ENCODE data around the gene SLIT3.
A peak's percentile ranks its signal among the peaks of the same experiment; 100 is the strongest.

SLIT3 gene

GRCh38 chr5:168988699-168989098, 312.2 kb downstream of the SLIT3 start:
- Histone ChIP-seq H3K9me2 (replicated peaks; ENCODE audit: low read depth, low read length) (no peaks in the 10 kb centered on the region), H3K79me2 (ENCODE audit: insufficient read depth, low read length) (no peaks in the 10 kb centered on the region), H3K36me3 (ENCODE audit: insufficient read depth, low read length) (no peaks in the 10 kb centered on the region), H4K20me1 (ENCODE audit: insufficient read depth, low read length, poor library complexity, severe bottlenecking) (no peaks in the 10 kb centered on the region), H3K4me1 (ENCODE audit: insufficient read depth, low read length, poor library complexity, severe bottlenecking) (no peaks in the 10 kb centered on the region), H3K4me2 (ENCODE audit: low read depth, low read length, poor library complexity, severe bottlenecking) (no peak overlapping the region), H3K9me3 (ENCODE audit: insufficient read depth, low read depth, low read length) (no peaks in the 10 kb centered on the region), H2AFZ (ENCODE audit: low read length) (no peak overlapping the region), H3F3A (ENCODE audit: low read depth) (no peaks in the 10 kb centered on the region), H3K4me3 (ENCODE audit: low read length, poor library complexity, severe bottlenecking) (no peak overlapping the region), H3K27me3 (ENCODE audit: insufficient read depth, low read length, poor library complexity, severe bottlenecking) (no peaks in the 10 kb centered on the region), H3K9ac (ENCODE audit: low read depth, low read length, poor library complexity, severe bottlenecking) (no peak overlapping the region)
- no peak for TF ChIP-seq EZH2phosphoT487 (IDR thresholded peaks at IDR 0.05; ENCODE audit: borderline replicate concordance)
- TF ChIP-seq CTCF (conservative IDR thresholded peaks at IDR 0.05; ENCODE audit: low read length) = no peak

DNA sequence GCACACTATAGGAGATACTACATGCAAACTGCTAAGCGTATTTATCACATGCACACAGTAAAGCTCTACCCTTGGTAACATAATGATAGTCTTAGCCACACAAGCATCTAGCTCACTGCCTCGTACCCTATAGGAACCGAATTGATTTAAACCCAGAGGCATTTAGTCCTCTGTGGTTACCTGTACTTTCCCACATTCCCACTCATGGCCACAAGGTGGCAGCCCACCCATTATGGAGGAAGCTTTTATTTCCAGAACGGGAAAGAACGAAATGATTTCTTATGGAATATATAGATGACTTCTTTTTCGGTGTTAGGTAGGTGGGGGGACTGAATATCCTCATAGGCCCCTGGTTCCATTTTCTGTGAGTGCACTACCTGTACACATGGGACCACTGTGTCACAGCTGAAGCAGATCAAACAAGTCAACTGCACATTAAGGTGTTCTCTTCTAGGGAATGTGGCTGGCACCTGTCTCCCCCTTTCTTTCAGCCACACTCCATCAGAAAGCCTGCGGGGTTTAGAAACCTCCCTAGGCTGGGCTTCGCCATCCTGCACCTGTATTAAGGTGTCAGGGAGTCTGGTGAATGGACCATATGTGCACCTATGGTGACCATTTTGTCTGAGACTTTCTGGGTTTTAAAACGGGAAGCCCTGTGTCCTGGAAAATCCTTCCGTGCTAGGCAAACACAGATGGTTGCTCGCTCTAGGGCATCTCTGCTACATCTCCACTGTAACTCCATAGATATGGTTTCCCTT, 313.2 kb downstream of the SLIT3 start:
- no peak overlapping the region for H2AFZ ChIP-seq (ENCODE audit: low read length)
- no peaks in the 10 kb centered on the region for H3K36me3 ChIP-seq (ENCODE audit: insufficient read depth, low read length)
- H3K9ac ChIP-seq (ENCODE audit: low read depth, low read length, poor library complexity, severe bottlenecking) = no peak overlapping the region
- H4K20me1 ChIP-seq (ENCODE audit: insufficient read depth, low read length, poor library complexity, severe bottlenecking) = no peaks in the 10 kb centered on the region
- no peak overlapping the region for H3K4me3 ChIP-seq (ENCODE audit: low read length, poor library complexity, severe bottlenecking)
- H3K27me3 ChIP-seq (ENCODE audit: insufficient read depth, low read length, poor library complexity, severe bottlenecking) = no peaks in the 10 kb centered on the region
- no peak overlapping the region for H3K4me2 ChIP-seq (ENCODE audit: low read depth, low read length, poor library complexity, severe bottlenecking)
- H3F3A ChIP-seq (ENCODE audit: low read depth) = no peaks in the 10 kb centered on the region
- no peaks in the 10 kb centered on the region for H3K79me2 ChIP-seq (ENCODE audit: insufficient read depth, low read length)
- TF ChIP-seq CTCF (conservative IDR thresholded peaks at IDR 0.05; ENCODE audit: low read length) (peak; percentile 86), EZH2phosphoT487 (IDR thresholded peaks at IDR 0.05; ENCODE audit: borderline replicate concordance) (no peak)
- no peaks in the 10 kb centered on the region for H3K9me3 ChIP-seq (ENCODE audit: insufficient read depth, low read depth, low read length)
- H3K9me2 ChIP-seq (replicated peaks; ENCODE audit: low read depth, low read length) = no peaks in the 10 kb centered on the region
- H3K4me1 ChIP-seq (ENCODE audit: insufficient read depth, low read length, poor library complexity, severe bottlenecking) = no peaks in the 10 kb centered on the region

GRCh38 chr5:168985454-168985853, 315.5 kb downstream of the SLIT3 start:
- H4K20me1 ChIP-seq (ENCODE audit: insufficient read depth, low read length, poor library complexity, severe bottlenecking) = no peaks in the 10 kb centered on the region
- H3F3A ChIP-seq (ENCODE audit: low read depth) = no peaks in the 10 kb centered on the region
- no peaks in the 10 kb centered on the region for H3K9me2 ChIP-seq (replicated peaks; ENCODE audit: low read depth, low read length)
- no peaks in the 10 kb centered on the region for H3K9me3 ChIP-seq (ENCODE audit: insufficient read depth, low read depth, low read length)
- no peak overlapping the region for H3K4me2 ChIP-seq (ENCODE audit: low read depth, low read length, poor library complexity, severe bottlenecking)
- no peak overlapping the region for H2AFZ ChIP-seq (ENCODE audit: low read length)
- no peaks in the 10 kb centered on the region for H3K36me3 ChIP-seq (ENCODE audit: insufficient read depth, low read length)
- no peaks in the 10 kb centered on the region for H3K4me1 ChIP-seq (ENCODE audit: insufficient read depth, low read length, poor library complexity, severe bottlenecking)
- H3K4me3 ChIP-seq (ENCODE audit: low read length, poor library complexity, severe bottlenecking) = no peak overlapping the region
- H3K79me2 ChIP-seq (ENCODE audit: insufficient read depth, low read length) = no peaks in the 10 kb centered on the region
- H3K27me3 ChIP-seq (ENCODE audit: insufficient read depth, low read length, poor library complexity, severe bottlenecking) = no peaks in the 10 kb centered on the region
- H3K9ac ChIP-seq (ENCODE audit: low read depth, low read length, poor library complexity, severe bottlenecking) = no peak overlapping the region
- TF ChIP-seq CTCF (conservative IDR thresholded peaks at IDR 0.05; ENCODE audit: low read length) = no peak
- TF ChIP-seq EZH2phosphoT487 (IDR thresholded peaks at IDR 0.05; ENCODE audit: borderline replicate concordance) = no peak

Measured in Loucy (cell line).